ENCODE results near the gene ZAP70.

GRCh38 chr2:97734061-97735051, 21.0 kb downstream of the ZAP70 start:
- TF ChIP-seq CTCF (IDR thresholded peaks at IDR 0.05) (no peak), ESRRA (IDR thresholded peaks at IDR 0.05; ENCODE audit: borderline replicate concordance, low read length) (no peak), KDM1A (IDR thresholded peaks at IDR 0.05; ENCODE audit: low read depth) (no peak), RFX5 (IDR thresholded peaks at IDR 0.05) (no peak), ZNF302 (CRISPR knock-in tag; IDR thresholded peaks at IDR 0.05) (no peak), CHD2 (IDR thresholded peaks at IDR 0.05; ENCODE audit: low read length, partially characterized antibody) (no peak)

All from A549 (cell line).